ENCODE results near the gene ADCY5. TPM values are rescaled to one million over a fixed set of nuclear protein-coding genes. Genes with fewer than 3 reads are reported as not detected.

Gene ADCY5
- total RNA-seq, 2 experiments from 2014 or later = not detected

DNA sequence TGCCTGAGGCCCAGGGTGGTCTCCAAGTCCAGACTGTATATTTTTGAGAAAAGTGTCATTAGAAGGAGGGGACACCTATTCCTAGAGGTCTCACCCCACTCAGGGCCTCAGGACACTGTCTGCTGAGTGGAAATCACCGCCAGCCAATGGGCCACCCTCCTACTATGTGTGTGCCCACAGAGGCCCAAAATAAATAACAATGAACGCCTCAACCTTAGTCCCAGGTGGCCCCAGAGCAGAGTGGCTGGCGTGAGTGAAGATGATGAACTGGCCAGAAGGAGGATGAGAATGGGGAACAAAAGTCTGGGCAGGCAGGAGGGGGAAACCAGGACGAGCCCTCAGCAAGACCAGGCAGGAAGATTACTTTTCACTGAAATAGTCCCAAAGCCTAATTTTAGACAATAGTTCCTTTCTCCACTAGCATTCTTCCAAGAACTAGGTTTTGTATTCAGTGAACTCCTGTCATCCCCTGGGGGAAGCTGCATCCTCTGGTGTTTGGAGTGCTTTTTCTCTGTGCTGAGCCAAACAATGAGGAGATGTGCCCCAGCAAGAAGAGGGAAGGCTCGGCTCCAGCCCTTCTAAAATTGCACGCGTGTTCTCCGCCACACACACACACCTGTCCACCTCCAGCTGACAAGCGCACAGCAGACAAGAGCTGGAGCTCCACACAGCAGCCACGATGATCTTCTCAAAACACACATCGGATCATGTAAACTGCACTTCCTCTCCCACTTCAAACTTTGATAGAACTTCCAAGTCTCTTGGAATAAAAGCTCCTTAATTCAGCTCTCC lies 72.2 kb downstream of the ADCY5 start:
- H3K27me3 Mint-ChIP-seq (ENCODE audit: low read depth) = peaks cover 10% of the 10 kb centered on the region
- H3K4me1 Mint-ChIP-seq (ENCODE audit: low read depth) = no peaks in the 10 kb centered on the region
- POLR2A ChIA-PET = no interaction called here
- ATAC-seq (no peak), DNase-seq (no peak)
- H3K27ac Mint-ChIP-seq = no peak overlapping the region
- no peak overlapping the region for H3K4me3 Mint-ChIP-seq
- CTCF ChIA-PET = interaction anchor here (1.4 kb wide), 1 partner anchor 14 kb away, joined by 4 read pairs; no protein-coding TSS in a partner anchor
- no peaks in the 10 kb centered on the region for H3K36me3 Mint-ChIP-seq (ENCODE audit: low read depth)
- no peaks in the 10 kb centered on the region for H3K9me3 Mint-ChIP-seq (ENCODE audit: insufficient read depth)

- Mint-ChIP-seq H3K27ac (no peak overlapping the region), H3K36me3 (ENCODE audit: low read depth) (no peaks in the 10 kb centered on the region)
- CTCF ChIA-PET = interaction anchor here (1.3 to 1.4 kb wide), 2 partner anchors 16 to 45 kb away, joined by 3 to 4 read pairs; no protein-coding TSS in a partner anchor
These were observed 73.6 kb downstream of the ADCY5 start for GRCh38 chr3:123375014-123375940.

DNA sequence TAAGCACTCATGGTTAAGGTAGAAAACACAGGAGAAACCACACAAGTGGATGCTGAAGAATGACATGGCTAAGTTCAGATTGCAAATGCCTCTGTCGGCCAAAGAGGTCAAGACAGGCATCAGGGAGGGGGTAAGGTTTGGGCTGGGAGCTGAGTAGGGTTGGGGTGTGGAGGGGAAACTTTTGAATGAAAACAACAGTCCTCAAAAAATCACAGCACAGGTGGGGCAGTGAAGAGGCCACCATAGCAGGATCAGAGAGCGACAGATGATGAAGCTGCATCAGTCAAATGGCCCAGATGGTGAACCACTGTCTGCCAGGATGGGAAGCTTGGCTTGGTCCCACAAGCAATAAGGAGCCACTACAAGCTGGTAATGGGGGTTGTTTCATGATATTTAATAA lies 74.9 kb downstream of the ADCY5 start:
- Mint-ChIP-seq H3K36me3 (ENCODE audit: low read depth) (no peaks in the 10 kb centered on the region), H3K27ac (no peak overlapping the region), H3K27me3 (ENCODE audit: low read depth) (peaks cover 10% of the 10 kb centered on the region), H3K9me3 (ENCODE audit: insufficient read depth) (no peaks in the 10 kb centered on the region), H3K4me3 (no peak overlapping the region), H3K4me1 (ENCODE audit: low read depth) (no peaks in the 10 kb centered on the region)
- CTCF ChIA-PET = no interaction called here
- no peak for DNase-seq
- POLR2A ChIA-PET = no interaction called here
- ATAC-seq = no peak

More at GRCh38 chr3:123375014-123375940, 73.6 kb downstream of the ADCY5 start:
- POLR2A ChIA-PET = no interaction called here
- ATAC-seq = no peak
- Mint-ChIP-seq H3K27me3 (ENCODE audit: low read depth) (peaks cover 10% of the 10 kb centered on the region), H3K9me3 (ENCODE audit: insufficient read depth) (no peaks in the 10 kb centered on the region), H3K4me1 (ENCODE audit: low read depth) (no peaks in the 10 kb centered on the region), H3K4me3 (no peak overlapping the region)
- no peak for DNase-seq

DNA sequence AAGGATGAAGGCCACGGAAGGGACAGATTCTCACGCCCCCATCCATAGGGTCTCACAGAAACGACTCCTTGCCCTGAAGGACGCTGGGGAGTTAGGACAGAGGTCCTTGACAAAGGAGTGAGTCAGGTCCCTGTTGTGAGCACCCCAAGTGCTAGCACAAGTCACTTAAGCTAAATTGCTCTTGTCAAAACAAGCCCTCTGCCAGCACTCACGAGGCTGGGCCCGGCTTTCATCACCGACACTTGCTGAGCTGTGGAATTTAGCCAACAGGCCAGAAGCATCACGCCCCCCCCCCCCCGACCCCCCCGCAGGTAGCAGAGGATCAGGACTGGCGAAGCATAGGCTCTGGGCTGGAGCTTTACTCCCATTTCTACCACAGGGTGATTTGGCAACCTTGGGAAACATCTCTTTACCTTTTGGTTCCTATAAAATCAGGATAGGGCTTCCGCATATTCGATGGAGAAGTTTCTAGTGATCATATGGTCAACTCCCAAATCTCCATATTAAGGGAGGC lies 75.4 kb downstream of the ADCY5 start:
- POLR2A ChIA-PET = no interaction called here
- CTCF ChIA-PET = no interaction called here
- DNase-seq = no peak

DNA sequence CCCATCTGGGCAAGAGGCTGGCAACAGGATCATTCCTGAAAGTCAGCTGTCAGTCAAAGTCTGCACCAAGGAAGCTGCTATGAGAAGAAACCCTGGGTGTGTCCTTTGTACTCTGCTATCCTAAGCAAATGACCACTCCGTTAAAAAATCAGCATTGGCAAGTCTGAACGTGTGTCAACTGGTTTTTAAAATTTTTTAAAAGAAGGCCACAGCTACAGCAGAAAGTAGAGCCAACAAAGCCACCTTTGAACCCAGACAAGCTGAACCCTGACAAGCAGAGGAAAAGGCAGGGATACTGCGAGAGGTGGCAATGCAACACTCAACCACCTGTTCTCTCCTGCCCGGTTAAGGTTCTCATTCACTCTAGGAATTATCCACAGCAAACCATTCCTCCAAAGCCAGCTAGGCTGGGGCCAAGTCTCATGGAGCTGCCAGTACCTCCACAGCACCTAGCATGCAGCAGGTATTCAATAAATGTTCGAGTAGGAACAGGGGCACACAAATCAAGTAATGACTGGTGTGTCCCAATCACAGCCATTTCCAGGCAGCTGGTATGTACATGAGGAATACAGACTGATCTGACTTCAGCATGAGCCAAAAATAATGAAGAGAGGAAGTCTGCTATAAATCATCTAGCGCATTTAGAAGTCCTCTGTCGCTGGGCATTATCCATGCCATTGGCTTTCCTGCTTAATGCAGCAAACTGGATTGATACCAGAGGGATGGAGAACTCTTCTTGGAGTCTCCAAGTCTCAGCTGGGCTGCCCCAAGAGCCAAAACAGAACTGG lies 76.0 kb downstream of the ADCY5 start:
- ChIA-PET POLR2A (no interaction called here), CTCF (no interaction called here)
- no peaks in the 10 kb centered on the region for H3K36me3 Mint-ChIP-seq (ENCODE audit: low read depth)
- no peaks in the 10 kb centered on the region for H3K9me3 Mint-ChIP-seq (ENCODE audit: insufficient read depth)
- H3K27me3 Mint-ChIP-seq (ENCODE audit: low read depth) = peaks cover 10% of the 10 kb centered on the region
- H3K4me1 Mint-ChIP-seq (ENCODE audit: low read depth) = no peaks in the 10 kb centered on the region
- H3K4me3 Mint-ChIP-seq = no peak overlapping the region
- H3K27ac Mint-ChIP-seq = no peak overlapping the region
- no peak for ATAC-seq
- DNase-seq = no peak

More for the DNA sequence above, 75.4 kb downstream of the ADCY5 start:
- no peak overlapping the region for H3K27ac Mint-ChIP-seq
- no peak overlapping the region for H3K4me3 Mint-ChIP-seq
- ATAC-seq = no peak
- H3K36me3 Mint-ChIP-seq (ENCODE audit: low read depth) = no peaks in the 10 kb centered on the region
- H3K4me1 Mint-ChIP-seq (ENCODE audit: low read depth) = no peaks in the 10 kb centered on the region
- H3K9me3 Mint-ChIP-seq (ENCODE audit: insufficient read depth) = no peaks in the 10 kb centered on the region
- H3K27me3 Mint-ChIP-seq (ENCODE audit: low read depth) = peaks cover 10% of the 10 kb centered on the region

- peaks cover 10% of the 10 kb centered on the region for H3K27me3 Mint-ChIP-seq (ENCODE audit: low read depth)
- no peak overlapping the region for H3K27ac Mint-ChIP-seq
- no peaks in the 10 kb centered on the region for H3K36me3 Mint-ChIP-seq (ENCODE audit: low read depth)
- CTCF ChIA-PET = no interaction called here
- POLR2A ChIA-PET = no interaction called here
- no peak overlapping the region for H3K4me3 Mint-ChIP-seq
- ATAC-seq (no peak), DNase-seq (no peak)
- no peaks in the 10 kb centered on the region for H3K9me3 Mint-ChIP-seq (ENCODE audit: insufficient read depth)
- H3K4me1 Mint-ChIP-seq (ENCODE audit: low read depth) = no peaks in the 10 kb centered on the region
These were observed 76.8 kb downstream of the ADCY5 start for GRCh38 chr3:123371859-123372685.

DNA sequence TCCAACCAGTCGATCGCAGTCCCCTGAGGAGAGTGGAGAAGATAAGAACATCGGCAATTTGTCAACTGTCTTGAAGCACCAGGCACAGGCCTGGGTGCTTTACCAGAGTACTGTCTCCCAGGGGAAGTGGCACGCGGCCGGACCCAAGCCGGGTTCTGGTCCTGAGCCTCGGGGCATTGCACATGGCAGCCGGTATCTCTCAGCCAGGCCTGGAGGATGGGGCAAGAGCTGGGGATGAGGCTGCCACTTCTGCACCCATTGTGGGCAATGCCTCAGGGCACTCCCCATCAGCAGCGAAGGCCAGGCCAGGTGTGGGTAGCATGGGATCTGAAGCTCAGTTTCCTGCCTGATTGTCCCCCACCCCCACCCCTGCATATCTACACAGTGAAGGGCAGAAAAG lies 77.5 kb downstream of the ADCY5 start:
- ATAC-seq = no peak
- ChIA-PET POLR2A (no interaction called here), CTCF (no interaction called here)
- DNase-seq = no peak
- Mint-ChIP-seq H3K4me1 (ENCODE audit: low read depth) (no peaks in the 10 kb centered on the region), H3K27me3 (ENCODE audit: low read depth) (peaks cover 10% of the 10 kb centered on the region), H3K27ac (no peak overlapping the region), H3K4me3 (no peak overlapping the region), H3K9me3 (ENCODE audit: insufficient read depth) (no peaks in the 10 kb centered on the region), H3K36me3 (ENCODE audit: low read depth) (no peaks in the 10 kb centered on the region)

- no peak for ATAC-seq
- Mint-ChIP-seq H3K4me3 (no peak overlapping the region), H3K27ac (no peak overlapping the region), H3K9me3 (ENCODE audit: insufficient read depth) (no peaks in the 10 kb centered on the region), H3K36me3 (ENCODE audit: low read depth) (no peaks in the 10 kb centered on the region), H3K27me3 (ENCODE audit: low read depth) (peaks cover 10% of the 10 kb centered on the region), H3K4me1 (ENCODE audit: low read depth) (no peaks in the 10 kb centered on the region)
- CTCF ChIA-PET = no interaction called here
- POLR2A ChIA-PET = no interaction called here
- DNase-seq = no peak
These were observed 78.1 kb downstream of the ADCY5 start for GRCh38 chr3:123370819-123371218.

GRCh38 chr3:123369085-123369484 lies 79.8 kb downstream of the ADCY5 start:
- peaks cover 12% of the 10 kb centered on the region for H3K27me3 Mint-ChIP-seq (ENCODE audit: low read depth)
- POLR2A ChIA-PET = no interaction called here
- no peak for ATAC-seq
- H3K4me3 Mint-ChIP-seq = no peak overlapping the region
- no peaks in the 10 kb centered on the region for H3K4me1 Mint-ChIP-seq (ENCODE audit: low read depth)
- no peak overlapping the region for H3K27ac Mint-ChIP-seq
- CTCF ChIA-PET = no interaction called here
- no peaks in the 10 kb centered on the region for H3K9me3 Mint-ChIP-seq (ENCODE audit: insufficient read depth)
- no peaks in the 10 kb centered on the region for H3K36me3 Mint-ChIP-seq (ENCODE audit: low read depth)
- no peak for DNase-seq

DNA sequence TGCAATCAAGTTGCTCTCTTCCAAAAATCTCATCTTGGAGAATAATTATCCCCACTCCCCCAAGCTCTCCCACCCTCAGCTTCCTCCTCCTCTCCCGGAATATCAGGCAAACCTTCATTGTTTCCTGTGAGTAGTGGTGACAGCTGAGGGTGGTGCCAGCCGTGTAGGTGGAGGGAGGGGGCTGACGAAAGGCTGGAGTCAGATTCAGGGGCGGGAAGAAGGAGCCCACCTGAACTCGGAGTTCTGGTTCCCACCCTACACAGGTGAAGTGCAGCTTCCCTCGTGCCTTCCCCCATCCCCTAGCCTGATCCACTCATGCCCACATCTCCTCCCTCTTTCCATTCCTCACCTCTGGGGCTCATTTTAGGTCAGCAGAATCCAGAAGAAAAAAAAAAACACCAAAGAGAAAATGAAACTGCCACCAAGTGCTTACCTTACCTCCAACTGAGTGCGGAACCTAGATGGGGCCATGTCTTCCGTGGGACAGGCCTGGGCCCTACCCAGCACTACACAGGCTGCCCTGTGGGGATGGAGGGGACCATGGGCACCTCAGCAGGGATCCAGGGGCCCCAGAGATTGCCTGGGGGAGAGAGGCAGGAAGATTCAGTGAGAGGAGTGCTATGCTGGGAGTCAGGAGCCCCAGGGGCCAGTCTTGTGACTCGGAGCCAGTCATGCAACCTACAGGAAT lies 81.3 kb downstream of the ADCY5 start:
- POLR2A ChIA-PET = no interaction called here
- Mint-ChIP-seq H3K4me1 (ENCODE audit: low read depth) (no peaks in the 10 kb centered on the region), H3K4me3 (no peak overlapping the region), H3K36me3 (ENCODE audit: low read depth) (no peaks in the 10 kb centered on the region), H3K9me3 (ENCODE audit: insufficient read depth) (no peaks in the 10 kb centered on the region), H3K27ac (no peak overlapping the region), H3K27me3 (ENCODE audit: low read depth) (peaks cover 7% of the 10 kb centered on the region)
- ATAC-seq = no peak
- CTCF ChIA-PET = no interaction called here
- DNase-seq = no peak
